Cardiac muscle cell (in vitro differentiated cells and primary cell): ENCODE measurements around the gene KLHL36. TPM values are rescaled to one million over a fixed set of nuclear protein-coding genes. Genes with fewer than 3 reads are reported as not detected.

Experiments used
- DNase-seq, 2 donors: peaks; one replicate each; pipeline versions ENCODE4 v3.0.0 to v3.0.0-alpha.2; 2010 to 2017; ENCODE audit warnings: low read depth in 1 of 2, low spot score in 1 of 2
- H3K27ac ChIP-seq: fragments of 200-600 bp; sonication (generic); 2 replicates; pipeline ENCODE4 v1.5.1; 2016
- H3K27me3 ChIP-seq: fragments of 200-600 bp; sonication (generic); 2 replicates; pipeline ENCODE4 v1.6.0; 2016; ENCODE audit warnings: control low read depth
- H3K36me3 ChIP-seq: fragments of 200-600 bp; sonication (generic); 2 replicates; pipeline ENCODE4 v1.5.1; 2016; ENCODE audit warnings: control low read depth
- H3K4me1 ChIP-seq: fragments of 200-600 bp; sonication (generic); 2 replicates; pipeline ENCODE4 v1.8.1; 2017; ENCODE audit warnings: low read depth, mild to moderate bottlenecking, mixed run types
- H3K4me3 ChIP-seq: fragments of 200-600 bp; sonication (generic); 2 replicates; pipeline ENCODE4 v1.5.1; 2016; ENCODE audit warnings: mild to moderate bottlenecking
- H3K9me3 ChIP-seq: fragments of 200-600 bp; sonication (generic); 2 replicates; pipeline ENCODE4 v1.5.1; 2017; ENCODE audit warnings: low read depth, mild to moderate bottlenecking, control low read depth
- polyA plus RNA-seq: library from polyadenylated mRNA; unstranded; fragments of >200 nt; fragmentation: Nextera tagmentation; extraction: Ambion mirVana; gene quantifications from 2 replicates; pipeline ENCODE4 v1.2.1, GENCODE V29; 2016
- total RNA-seq: library from RNA; depleted of rRNA; stranded (reverse); fragments of >200 nt; gene quantifications from 2 replicates; pipeline ENCODE4 v1.2.3, GENCODE V29; 2016
- TF ChIP-seq, protein P1 (sequence below): IDR thresholded peaks from 2 replicates; pipeline ENCODE4 v1.5.1; 2012; ENCODE audit warnings: low read depth, mild to moderate bottlenecking, low read length

The KLHL36 gene
- total and polyA plus RNA-seq, 2 experiments from 2014 or later = 14.5 to 53.9 TPM

DNA sequence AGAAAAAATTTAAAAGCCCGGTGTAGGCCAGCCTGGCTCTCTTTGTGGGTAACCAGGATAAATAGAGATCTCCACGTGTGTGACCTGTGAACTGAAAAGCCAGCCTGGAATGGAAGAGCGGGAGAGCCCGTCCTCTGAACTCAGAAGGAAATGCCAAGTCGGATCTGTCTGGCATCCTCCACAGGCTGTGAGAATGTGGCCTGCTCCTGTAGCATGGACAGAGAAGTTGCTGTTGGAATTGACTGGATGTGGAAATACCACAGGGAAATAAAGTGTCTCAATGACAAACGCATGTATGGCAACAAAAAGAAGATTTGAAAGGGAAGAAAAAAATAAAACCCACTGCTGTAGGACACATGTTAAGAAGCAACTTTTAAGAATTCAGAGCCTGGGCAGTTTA, 6.7 kb downstream of the KLHL36 start:
- H3K27ac ChIP-seq = no peak overlapping the region
- H3K36me3 ChIP-seq = peaks cover 11% of the 10 kb centered on the region

DNA sequence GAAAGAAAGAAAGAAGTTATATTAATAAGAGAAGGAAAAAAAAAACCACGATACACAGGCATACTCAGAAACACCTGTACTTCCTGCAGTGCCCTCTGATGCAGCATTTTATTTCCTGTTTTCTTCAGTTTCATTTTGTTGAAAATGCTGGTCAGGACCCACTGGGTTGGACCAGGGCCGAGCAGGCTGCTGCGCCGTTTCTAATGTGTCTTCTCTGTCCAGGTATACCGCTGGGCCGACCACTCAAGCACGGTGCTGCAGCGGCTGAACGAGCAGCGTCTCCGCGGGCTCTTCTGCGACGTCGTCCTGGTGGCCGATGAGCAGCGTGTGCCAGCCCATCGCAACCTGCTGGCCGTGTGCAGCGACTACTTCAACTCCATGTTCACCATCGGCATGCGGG, 8.3 kb downstream of the KLHL36 start:
- no peaks in the 10 kb centered on the region for H3K9me3 ChIP-seq
- no peak overlapping the region for H3K4me3 ChIP-seq
- TF ChIP-seq, protein P1, sequence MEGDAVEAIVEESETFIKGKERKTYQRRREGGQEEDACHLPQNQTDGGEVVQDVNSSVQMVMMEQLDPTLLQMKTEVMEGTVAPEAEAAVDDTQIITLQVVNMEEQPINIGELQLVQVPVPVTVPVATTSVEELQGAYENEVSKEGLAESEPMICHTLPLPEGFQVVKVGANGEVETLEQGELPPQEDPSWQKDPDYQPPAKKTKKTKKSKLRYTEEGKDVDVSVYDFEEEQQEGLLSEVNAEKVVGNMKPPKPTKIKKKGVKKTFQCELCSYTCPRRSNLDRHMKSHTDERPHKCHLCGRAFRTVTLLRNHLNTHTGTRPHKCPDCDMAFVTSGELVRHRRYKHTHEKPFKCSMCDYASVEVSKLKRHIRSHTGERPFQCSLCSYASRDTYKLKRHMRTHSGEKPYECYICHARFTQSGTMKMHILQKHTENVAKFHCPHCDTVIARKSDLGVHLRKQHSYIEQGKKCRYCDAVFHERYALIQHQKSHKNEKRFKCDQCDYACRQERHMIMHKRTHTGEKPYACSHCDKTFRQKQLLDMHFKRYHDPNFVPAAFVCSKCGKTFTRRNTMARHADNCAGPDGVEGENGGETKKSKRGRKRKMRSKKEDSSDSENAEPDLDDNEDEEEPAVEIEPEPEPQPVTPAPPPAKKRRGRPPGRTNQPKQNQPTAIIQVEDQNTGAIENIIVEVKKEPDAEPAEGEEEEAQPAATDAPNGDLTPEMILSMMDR = no peak
- no peaks in the 10 kb centered on the region for H3K27me3 ChIP-seq
- peaks cover 5% of the 10 kb centered on the region for H3K4me1 ChIP-seq
- no peak overlapping the region for H3K27ac ChIP-seq
- peaks cover 16% of the 10 kb centered on the region for H3K36me3 ChIP-seq
- no peak for DNase-seq

More for the DNA sequence above, 6.7 kb downstream of the KLHL36 start:
- Histone ChIP-seq H3K4me3 (no peak overlapping the region), H3K9me3 (no peaks in the 10 kb centered on the region), H3K4me1 (peaks cover 5% of the 10 kb centered on the region), H3K27me3 (no peaks in the 10 kb centered on the region)
- DNase-seq = no peak
- TF ChIP-seq, protein P1 = no peak

GRCh38 chr16:84657229-84657837, 9.0 kb downstream of the KLHL36 start:
- H3K27ac ChIP-seq = no peak overlapping the region
- peaks cover 23% of the 10 kb centered on the region for H3K36me3 ChIP-seq
- H3K4me1 ChIP-seq = peaks cover 5% of the 10 kb centered on the region
- no peaks in the 10 kb centered on the region for H3K9me3 ChIP-seq
- TF ChIP-seq, protein P1 = no peak
- no peaks in the 10 kb centered on the region for H3K27me3 ChIP-seq
- H3K4me3 ChIP-seq = no peak overlapping the region
- DNase-seq = no peak

GRCh38 chr16:84658690-84659089, 10.4 kb downstream of the KLHL36 start:
- Histone ChIP-seq H3K27me3 (no peaks in the 10 kb centered on the region), H3K4me1 (peaks cover 5% of the 10 kb centered on the region), H3K27ac (no peak overlapping the region), H3K9me3 (no peaks in the 10 kb centered on the region), H3K4me3 (no peak overlapping the region), H3K36me3 (peaks cover 32% of the 10 kb centered on the region)
- DNase-seq = no peak
- TF ChIP-seq, protein P1 = no peak

DNA sequence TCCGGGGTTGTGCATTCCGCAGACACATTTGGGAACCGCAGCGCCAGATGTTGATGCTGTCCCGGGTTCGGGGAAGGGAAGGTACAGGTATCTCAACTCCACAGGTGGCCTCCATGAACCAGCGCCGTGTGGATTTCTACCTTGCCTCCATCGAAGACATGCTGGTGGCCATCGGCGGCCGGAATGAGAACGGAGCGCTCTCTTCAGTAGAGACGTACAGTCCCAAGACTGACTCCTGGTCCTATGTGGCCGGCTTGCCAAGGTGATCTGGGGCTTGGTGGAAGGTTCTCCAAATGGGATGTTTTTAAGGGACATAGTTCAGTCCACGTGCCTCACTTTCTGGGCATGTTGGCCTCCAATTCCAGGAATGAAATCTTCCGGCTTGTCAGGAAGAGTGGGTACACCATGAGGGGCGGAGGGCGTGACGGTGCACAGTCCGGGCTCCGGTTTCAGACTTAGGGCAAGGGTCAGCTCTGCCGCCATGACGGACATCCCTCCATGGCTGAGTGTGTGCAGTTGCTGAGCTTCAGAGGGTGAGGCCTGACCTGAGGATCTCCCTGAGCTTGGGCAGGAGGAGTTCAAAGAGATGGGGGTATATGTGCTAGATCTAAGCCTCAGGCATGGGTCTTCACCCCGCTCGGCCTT, 11.5 kb downstream of the KLHL36 start:
- Histone ChIP-seq H3K9me3 (no peaks in the 10 kb centered on the region), H3K27me3 (no peaks in the 10 kb centered on the region), H3K27ac (no peak overlapping the region), H3K4me3 (no peak overlapping the region), H3K36me3 (peaks cover 33% of the 10 kb centered on the region), H3K4me1 (peaks cover 5% of the 10 kb centered on the region)
- no peak for DNase-seq
- TF ChIP-seq, protein P1 = no peak
